Mononuclear cell (primary cell): ENCODE data around the gene SLC19A1. TPM values are rescaled to one million over a fixed set of nuclear protein-coding genes. Genes with fewer than 3 reads are reported as not detected.

Experiments
- H3K27me3 ChIP-seq: 2 replicates; pipeline ENCODE4 v1.6.0; 2011; ENCODE audit warnings: low read length, control low read depth; ENCODE audit not compliant: insufficient read depth
- H3K4me1 ChIP-seq: 2 replicates; pipeline ENCODE4 v1.5.1; 2011; ENCODE audit warnings: mild to moderate bottlenecking, low read length, control low read depth; ENCODE audit not compliant: insufficient read depth
- H3K4me3 ChIP-seq: 2 replicates; pipeline ENCODE4 v1.5.1; 2011; ENCODE audit warnings: mild to moderate bottlenecking, low read length, moderate library complexity
- H3K9me3 ChIP-seq: 2 replicates; pipeline ENCODE4 v1.5.1; 2011; ENCODE audit warnings: low read depth, mild to moderate bottlenecking, control low read depth, low read length
- total RNA-seq: library from RNA; depleted of rRNA; stranded (reverse); fragments of >200 nt; gene quantifications from one replicate; pipeline ENCODE4 v1.2.3, GENCODE V29; 2012

The SLC19A1 gene
- total RNA-seq, 1 donor = 10.6 TPM

DNA sequence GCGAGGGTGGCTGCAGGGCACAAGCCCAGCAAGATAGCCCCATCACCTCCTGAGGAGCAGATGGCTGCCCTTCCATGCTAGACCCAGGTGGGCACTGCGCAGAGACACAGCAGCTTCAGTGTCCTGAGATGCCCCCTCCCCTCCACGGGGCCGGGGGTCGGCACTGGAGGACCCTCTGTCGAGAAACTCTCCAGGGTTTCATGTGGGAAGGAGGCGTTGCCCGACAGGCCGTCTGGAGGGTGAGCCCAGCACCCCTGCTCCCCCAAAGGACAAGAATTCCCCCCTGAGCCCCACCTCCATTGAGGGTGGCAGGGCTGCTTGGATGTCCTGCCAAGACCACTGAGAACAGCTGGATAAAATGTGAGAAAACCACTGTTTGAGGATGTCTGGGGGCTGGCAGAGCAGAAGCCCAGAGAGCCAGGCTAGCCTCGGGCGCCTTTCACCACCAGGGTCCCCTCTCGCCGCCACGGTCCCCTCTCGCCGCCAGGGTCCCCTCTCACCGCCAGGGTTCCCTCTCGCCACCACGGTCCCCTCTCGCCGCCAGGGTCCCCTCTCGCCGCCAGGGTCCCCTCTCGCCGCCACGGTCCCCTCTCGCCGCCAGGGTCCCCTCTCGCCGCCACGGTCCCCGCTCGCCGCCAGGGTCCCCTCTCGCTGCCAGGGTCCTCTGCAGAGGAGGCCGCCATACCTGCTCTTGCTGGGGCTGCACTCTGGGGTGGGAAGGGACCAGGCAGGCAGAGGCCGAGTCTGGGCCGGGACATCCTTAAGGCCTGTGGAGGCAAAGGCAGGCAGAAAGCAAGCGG lies 44.2 kb downstream of the SLC19A1 start:
- Histone ChIP-seq H3K4me3 (no peak overlapping the region), H3K9me3 (no peaks in the 10 kb centered on the region)

DNA sequence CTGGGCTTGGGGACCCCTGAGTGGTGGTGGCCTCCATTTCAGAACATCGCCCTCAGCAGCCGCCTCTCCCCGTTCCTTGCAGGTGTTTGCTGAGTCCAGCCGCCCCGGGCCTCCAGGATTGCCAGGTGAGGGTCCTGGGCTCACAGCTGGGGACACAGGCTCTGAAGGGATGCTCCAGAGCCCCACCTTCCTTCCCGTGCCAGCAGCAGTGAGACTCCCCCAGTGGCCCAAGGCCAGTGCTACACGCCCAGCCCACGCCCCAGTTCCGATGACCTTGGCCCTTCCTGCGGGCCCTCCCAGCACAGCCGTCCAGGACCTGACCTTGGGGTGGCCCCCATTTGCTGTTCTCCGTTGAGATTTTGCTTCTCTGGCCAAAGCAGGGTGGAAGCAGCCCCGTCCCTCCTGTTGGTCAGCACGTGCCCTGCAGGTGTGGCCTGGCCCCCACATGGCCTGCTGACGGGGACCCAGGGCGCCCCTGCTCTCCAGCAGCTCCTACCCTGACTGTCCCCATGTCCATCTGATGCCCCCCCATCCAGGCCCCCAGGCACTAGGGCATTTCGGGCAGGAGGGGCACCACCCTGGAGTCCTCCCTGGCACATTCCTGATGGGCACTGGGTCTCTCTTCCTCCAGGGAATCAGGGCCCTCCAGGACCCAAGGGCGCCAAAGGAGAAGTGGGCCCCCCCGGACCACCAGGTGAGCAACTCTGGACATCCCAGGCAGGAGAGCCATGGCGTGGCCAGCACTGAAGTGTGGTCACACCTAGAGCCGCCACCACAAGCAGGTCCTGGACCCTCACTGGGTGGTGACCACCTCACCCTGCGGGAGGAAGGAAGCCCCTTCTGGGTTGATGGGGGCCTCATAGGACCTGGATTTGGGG lies 45.0 kb downstream of the SLC19A1 start:
- Histone ChIP-seq H3K4me1 (no peaks in the 10 kb centered on the region), H3K4me3 (no peak overlapping the region), H3K9me3 (no peaks in the 10 kb centered on the region), H3K27me3 (no peaks in the 10 kb centered on the region)

More for the DNA sequence above, 44.2 kb downstream of the SLC19A1 start:
- no peaks in the 10 kb centered on the region for H3K4me1 ChIP-seq
- no peaks in the 10 kb centered on the region for H3K27me3 ChIP-seq

DNA sequence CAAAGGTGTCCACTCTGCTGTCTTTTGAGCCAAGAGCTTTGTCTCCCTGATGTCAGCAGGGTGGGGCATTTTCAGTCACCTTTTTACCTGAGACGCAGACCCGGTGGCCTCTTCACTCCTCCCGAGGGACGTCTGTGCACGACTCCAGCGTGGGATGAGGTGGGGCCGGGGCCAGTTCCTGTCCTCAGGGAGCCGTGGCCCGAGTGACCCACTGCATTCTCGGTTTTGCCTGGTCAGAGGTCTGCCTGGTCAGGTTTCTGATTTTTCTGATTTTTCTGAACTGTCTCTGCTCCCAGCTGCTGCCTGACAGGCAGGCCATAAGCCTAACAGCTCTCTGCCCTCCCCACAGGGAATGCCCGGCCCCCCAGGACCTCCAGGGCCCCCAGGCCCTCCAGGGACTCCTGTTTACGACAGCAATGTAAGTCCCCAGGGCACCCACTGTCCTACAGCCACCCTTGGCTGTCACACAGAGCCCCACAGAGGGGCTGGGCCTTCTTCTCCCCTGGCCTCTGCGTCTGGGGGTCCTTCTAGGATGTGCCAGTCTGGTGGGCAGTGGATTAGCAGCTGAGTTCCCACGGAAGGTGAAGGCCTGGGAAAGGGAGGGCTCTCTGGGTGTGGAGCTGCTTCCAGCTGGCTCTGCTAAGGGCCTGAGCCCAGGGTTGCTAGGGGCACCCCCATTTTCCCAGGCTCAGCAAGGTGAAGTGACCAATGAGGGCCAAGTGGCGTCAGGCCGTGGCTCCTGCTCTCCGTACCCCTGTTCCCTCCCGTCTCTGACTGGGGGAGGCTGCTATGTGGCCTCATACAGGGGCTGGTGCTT lies 45.9 kb downstream of the SLC19A1 start:
- H3K4me1 ChIP-seq = no peaks in the 10 kb centered on the region
- no peaks in the 10 kb centered on the region for H3K9me3 ChIP-seq
- no peak overlapping the region for H3K4me3 ChIP-seq
- no peaks in the 10 kb centered on the region for H3K27me3 ChIP-seq

DNA sequence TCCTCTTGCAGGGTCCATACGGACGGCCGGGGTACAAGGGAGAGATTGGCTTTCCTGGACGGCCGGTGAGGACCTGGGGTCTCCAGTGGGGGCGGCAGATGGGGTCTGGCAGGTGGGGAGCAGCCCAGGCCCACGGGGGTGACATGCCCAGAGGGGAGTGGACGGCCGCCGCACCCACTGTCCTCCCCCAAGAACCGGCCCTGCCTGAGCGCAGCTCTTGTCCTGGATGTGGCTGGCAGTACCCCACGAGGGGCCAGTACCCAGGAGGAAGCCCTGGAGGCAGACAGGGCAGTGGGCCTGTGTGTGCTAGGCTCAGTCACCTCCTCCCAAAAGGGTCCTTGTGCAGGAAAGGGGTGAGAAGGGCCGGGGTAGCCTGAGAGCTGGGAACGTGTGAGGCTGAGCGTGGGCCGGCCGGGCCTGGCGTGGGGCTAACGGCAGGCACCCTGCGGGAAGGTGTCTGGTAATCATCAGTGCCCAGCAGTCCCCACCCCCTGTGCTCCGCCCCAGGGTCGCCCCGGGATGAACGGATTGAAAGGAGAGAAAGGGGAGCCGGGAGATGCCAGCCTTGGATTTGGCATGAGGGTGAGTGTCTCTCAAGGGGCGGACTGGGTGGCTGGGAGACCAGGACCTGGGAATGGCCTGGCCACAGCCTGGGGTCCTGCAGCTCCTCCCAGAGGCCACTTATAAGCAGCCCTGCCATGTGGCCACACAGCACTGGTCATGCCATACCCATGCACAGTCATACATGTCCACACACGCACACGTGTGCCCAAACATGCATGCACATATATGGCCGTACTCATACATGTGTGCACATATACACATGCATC lies 47.2 kb downstream of the SLC19A1 start:
- H3K4me3 ChIP-seq = no peak overlapping the region
- H3K27me3 ChIP-seq = no peaks in the 10 kb centered on the region
- peaks cover 6% of the 10 kb centered on the region for H3K4me1 ChIP-seq
- H3K9me3 ChIP-seq = no peaks in the 10 kb centered on the region

DNA sequence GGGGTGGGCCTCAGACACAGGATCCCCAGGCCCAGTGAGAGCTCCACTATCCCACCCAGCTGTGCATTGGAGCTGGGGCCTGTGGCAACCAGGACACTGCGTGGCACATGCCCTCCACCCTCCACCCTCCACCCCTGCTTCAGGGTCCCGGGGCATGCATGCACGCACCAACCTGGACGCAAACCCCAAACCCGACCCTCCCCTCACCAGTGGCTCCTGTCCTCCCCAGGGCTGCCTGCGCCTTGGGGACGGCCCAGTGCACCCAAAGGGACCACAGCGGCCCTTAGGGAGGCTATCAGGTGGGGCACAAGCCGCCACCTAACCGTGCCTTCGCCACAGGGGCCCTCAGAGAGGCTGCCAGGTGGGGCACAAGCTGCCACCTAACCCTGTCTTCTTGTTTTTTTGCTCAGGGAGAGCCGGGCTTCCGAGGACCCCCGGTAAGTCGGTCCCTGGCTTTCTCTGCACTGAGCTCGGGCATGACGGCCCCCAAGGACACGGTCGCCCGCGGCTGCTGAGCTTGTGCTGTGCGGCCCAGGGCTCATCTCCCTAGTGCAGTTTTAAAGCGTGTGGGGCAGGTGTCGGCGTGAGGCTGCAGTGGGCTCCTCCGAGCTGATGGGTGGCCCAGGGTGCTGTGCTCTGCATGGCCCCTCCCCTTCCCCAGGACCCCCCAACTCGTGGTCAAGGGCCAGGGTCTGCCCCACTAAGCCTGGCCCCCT lies 47.9 kb downstream of the SLC19A1 start:
- Histone ChIP-seq H3K9me3 (no peaks in the 10 kb centered on the region), H3K4me3 (no peak overlapping the region), H3K27me3 (no peaks in the 10 kb centered on the region), H3K4me1 (peaks cover 9% of the 10 kb centered on the region)

DNA sequence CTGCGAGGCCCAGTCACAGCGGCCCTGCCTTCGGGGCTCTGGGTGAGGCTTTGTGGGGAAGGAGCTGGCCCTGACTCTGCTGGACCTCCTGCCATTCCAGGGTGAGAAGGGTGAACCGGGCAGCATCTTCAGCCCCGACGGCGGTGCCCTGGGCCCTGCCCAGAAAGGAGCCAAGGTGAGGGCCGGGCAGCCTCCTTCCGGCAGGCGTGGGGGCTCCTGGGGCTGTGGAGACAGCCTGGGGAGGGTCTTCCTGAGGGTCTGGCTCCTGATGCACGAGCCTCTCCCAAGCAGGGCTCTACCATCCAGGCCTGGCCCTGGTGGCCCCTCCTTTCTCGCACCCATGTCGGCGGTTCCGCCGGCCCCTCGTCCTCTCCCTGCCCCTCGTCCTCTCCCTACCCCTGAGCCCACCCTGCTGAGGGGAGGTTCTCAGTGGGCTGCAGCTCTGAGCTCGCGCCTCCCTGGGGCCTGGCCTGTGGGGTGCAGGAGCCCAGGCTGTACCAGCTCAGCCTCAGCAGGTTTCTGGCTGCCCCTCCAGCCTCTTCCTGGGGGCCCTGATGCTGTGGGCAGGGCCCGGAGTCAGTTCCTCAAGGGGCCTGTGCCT lies 48.7 kb downstream of the SLC19A1 start:
- Histone ChIP-seq H3K27me3 (no peaks in the 10 kb centered on the region), H3K4me1 (peaks cover 12% of the 10 kb centered on the region), H3K4me3 (no peak overlapping the region), H3K9me3 (no peaks in the 10 kb centered on the region)

DNA sequence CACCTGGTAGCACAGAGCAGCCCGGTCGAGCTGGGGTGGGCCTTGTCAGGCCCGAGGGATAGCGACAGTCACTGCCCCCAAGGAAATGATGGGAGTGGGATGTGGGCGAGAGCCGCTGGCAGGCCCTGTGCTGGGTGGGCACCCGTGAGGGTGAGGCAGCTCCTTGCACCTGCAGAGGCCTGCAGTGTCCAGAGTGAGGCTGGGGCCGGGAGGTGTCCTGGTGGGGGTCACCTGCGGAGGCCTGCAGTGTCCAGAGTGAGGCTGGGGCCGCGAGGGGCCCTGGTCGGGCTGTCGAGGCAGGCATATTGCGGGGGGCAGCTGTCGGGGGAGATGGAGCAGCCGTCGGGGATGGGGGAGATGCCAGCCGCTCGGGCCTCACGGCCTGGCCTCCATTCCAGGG lies 49.5 kb downstream of the SLC19A1 start:
- Histone ChIP-seq H3K27me3 (no peaks in the 10 kb centered on the region), H3K9me3 (no peaks in the 10 kb centered on the region), H3K4me3 (no peak overlapping the region), H3K4me1 (peaks cover 12% of the 10 kb centered on the region)

DNA sequence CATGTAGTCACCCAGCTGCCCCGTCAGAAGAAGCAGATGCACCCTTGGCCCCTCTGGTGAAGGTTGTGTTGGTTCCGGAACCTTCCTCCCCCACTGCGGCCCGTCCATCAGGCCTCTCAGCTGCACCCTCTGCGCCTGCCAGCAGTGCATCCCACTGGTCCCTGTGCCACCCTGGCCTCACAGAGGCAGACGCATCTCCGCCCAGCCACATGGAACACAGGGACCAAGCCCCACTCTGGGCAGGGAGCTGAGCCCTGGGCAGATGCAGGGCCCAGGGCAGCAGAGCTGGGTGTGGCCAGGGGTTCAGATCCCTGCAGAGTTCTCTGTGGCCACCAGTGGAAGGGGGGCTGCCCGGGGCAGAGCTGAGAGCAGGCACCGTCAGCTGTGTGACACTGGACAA lies 50.6 kb downstream of the SLC19A1 start:
- no peak overlapping the region for H3K4me3 ChIP-seq
- H3K27me3 ChIP-seq = no peaks in the 10 kb centered on the region
- H3K9me3 ChIP-seq = no peaks in the 10 kb centered on the region
- peaks cover 12% of the 10 kb centered on the region for H3K4me1 ChIP-seq

DNA sequence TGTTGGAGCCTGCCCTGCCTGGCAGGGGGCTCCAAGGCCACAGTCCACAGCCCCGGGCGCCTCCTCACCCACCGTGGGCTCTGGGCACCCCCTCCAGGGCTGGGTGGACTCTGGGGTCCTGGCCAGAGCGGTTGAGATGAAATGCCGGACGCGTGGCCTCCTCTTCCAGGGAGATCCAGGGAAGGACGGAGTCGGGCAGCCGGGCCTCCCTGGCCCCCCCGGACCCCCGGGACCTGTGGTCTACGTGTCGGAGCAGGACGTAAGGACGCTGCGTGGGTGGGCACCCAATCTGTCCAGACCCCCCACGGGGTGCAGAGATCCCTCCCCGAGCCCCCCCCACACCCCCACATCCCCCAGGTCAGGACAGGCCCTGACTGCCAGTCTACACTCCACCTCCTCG lies 51.2 kb downstream of the SLC19A1 start:
- peaks cover 12% of the 10 kb centered on the region for H3K4me1 ChIP-seq
- H3K4me3 ChIP-seq = no peak overlapping the region
- no peaks in the 10 kb centered on the region for H3K27me3 ChIP-seq
- no peaks in the 10 kb centered on the region for H3K9me3 ChIP-seq

DNA sequence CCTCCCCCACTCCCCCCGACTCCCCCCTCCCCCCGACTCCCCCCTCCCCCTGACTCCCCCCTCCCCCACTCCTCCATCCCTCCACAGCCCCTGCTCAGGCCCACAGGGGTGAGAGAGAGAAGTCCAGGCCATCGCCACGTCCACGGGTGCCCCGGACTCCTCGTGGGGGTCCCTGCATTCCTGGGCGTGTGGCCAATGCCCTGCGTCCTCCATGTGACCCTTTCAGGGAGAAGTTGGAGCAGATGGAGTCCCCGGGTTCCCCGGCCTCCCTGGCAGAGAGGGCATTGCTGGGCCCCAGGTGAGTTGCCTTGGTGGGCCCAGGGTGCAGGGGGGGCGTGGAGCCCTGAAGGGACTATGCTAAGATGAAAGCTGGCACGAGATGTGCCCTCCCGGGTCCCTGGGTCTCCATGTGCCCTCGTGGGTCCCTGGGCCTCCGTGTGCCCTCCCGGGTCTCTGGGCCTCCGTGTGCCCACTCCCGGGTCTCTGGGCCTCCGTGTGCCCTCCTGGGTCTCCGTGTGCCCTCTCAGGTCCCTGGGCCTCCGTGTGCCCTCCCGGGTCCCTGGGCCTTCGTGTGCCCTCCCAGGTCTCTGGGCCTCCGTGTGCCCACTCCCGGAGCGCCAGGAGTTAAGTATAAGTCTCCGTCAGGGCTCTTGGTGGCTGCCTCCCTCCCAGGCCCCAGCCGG lies 52.0 kb downstream of the SLC19A1 start:
- Histone ChIP-seq H3K27me3 (no peaks in the 10 kb centered on the region), H3K9me3 (no peaks in the 10 kb centered on the region), H3K4me1 (peaks cover 12% of the 10 kb centered on the region), H3K4me3 (no peak overlapping the region)

DNA sequence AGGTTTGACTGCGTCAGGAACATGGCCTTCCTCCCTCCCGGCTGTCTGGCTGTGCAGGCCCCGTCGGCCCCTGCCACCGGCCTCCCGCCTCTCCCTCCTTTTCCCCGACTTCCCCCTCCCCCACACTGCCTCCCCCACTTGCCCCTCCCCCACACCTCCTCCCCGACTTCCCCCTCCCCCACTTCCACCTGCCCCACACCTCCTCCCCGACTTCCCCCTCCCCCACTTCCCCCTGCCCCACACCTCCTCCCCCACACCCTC lies 52.6 kb downstream of the SLC19A1 start:
- Histone ChIP-seq H3K4me3 (no peak overlapping the region), H3K9me3 (no peaks in the 10 kb centered on the region), H3K27me3 (no peaks in the 10 kb centered on the region), H3K4me1 (peaks cover 12% of the 10 kb centered on the region)

DNA sequence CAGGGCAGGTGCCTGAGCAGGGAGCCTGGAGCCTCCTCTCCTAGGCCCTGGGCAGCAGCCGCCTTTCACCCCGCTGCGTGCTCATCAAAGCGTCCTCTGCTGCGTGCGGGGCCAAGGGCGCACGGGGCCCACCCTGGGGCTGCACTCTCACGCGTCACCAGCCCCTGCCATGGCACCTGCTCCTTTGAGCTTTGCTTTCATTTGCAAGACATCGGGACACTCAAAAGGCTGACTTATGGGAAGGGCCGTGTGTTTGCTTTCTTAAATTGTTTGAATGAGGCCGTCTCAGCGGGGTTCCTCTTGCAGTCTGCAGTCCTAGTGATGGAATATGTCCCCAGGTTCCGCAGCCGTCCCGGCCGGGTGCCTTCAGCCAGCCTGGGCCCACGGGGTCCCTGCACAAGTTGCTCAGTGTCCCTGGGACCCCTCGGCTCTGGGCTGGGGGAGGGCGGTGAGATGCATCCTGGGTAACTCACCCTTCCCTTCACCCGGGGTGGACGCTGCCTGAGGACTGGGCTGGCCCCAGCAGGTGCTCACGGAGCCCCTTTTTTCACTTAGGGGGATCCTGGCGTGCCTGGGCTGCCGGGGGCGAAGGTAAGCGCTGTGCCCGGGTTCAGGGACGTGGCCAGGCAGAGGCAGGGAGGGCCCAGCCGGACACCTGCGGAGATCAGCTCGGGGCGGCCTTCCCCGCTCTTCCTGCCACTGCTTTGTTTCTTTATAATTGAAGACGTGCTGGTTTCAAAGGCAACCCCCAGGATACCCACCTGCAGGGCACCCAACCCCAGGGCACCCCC lies 53.1 kb downstream of the SLC19A1 start:
- H3K9me3 ChIP-seq = no peaks in the 10 kb centered on the region
- H3K4me3 ChIP-seq = no peak overlapping the region
- no peaks in the 10 kb centered on the region for H3K27me3 ChIP-seq
- peaks cover 12% of the 10 kb centered on the region for H3K4me1 ChIP-seq
